ENCODE measurements around the gene XYLT1. TPM values are rescaled to one million over a fixed set of nuclear protein-coding genes. Genes with fewer than 3 reads are reported as not detected.

Gene XYLT1
- total RNA-seq, 1 donor from 2014 or later = 0.45 TPM

DNA sequence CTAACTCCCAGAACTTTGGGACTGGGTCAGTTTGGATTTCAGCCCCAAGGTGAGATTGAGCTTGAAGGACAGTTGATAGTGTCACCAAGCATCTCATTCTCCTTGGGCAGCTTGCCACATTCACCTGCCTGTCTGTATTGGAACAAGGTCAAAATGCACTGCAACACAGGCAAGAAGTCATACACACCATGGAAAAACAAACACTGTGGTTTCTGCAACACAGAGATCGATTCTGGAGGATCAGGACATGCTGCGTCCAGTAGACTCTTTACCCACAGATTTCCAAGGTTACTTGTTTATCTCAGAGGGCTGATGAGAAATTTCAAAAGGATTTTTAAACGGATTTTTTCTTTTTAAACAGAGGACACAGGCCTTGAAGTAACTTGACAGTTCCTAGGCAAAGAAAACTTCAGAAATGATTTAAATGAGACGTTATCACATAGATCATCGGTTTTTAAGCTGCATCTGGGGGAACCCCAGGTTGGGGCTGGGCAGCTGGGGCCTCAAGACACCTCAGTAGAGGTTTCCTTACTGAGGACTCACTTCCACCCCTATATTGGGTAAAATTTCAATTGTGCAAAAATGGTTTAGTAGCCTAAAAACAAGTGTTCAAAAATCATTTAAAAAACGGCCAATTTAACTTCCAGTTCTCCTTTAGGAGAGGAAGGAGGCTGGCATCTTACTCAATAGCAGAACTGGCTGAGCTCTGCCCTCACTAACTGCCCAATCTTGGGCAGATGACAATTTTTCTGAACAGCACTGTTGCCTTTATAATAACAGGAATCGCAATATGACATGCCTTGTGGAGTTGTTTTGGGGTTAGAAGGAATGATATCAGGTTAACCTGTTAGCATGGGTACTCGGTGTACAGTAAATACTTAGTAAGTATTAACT is 299.3 kb downstream of the XYLT1 start:
- ATAC-seq = peak; percentile 73

DNA sequence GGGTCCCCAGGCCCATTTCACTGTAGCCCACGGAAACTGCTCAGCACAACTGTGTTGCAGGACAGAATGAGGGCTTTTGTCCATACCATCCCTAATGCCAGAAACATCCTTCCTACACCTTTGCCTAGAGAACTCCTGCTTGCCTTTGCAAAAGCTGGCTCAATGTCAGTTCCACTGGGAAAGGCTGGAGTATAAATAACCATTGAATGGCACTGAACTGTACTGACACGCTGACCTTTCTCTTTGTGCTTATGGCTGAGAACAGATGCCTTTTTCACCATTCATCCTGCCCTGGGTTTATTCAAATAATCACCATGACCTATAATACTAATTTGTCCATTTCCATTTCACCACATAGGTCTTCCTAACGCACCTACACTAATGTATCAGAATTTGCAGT is 300.3 kb downstream of the XYLT1 start:
- no peak for DNase-seq (ENCODE audit: low spot score)
- ATAC-seq = peak; percentile 48

More for the DNA sequence above, 299.3 kb downstream of the XYLT1 start:
- DNase-seq (ENCODE audit: low spot score) = peak; percentile 81

DNA sequence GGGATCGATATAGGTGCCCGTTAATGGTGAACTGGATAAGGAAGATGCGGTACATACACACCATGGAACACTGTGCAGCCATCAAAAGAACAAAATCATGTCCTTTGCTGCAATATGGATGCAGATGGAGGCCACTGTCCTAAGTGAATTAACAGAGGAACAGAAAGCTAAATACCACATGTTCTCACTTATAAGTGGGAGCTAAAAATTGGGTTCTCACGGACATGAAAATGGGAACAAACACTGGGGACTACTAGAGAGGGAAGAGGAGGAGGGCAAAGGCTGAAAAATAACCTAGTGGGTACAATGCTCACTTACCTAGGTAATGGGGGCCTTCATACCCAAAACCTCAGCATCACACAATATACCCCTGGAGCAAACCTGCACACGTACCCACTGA is 302.6 kb downstream of the XYLT1 start:
- ATAC-seq (no peak), DNase-seq (ENCODE audit: low spot score) (no peak)

DNA sequence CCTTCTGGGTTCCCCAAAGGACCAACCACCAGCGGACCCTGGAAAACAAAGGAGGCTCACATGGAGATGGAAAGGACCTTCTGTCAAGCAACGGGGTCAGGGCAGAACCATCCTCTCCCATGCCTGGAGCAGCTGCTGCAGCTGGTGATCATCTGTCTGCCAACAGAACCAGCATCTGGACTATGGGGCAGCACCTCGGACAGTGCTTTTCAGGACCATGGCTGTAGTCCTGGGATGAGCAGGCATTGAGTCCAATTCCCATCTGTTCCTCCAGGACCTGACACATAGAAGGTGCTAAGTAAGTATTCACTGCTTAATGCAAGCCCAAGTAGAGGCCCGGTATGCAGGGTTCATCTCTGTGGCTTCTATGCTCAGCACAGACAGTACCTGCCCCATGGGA is 304.7 kb downstream of the XYLT1 start:
- DNase-seq (ENCODE audit: low spot score) = no peak
- peak; percentile 16 for ATAC-seq

DNA sequence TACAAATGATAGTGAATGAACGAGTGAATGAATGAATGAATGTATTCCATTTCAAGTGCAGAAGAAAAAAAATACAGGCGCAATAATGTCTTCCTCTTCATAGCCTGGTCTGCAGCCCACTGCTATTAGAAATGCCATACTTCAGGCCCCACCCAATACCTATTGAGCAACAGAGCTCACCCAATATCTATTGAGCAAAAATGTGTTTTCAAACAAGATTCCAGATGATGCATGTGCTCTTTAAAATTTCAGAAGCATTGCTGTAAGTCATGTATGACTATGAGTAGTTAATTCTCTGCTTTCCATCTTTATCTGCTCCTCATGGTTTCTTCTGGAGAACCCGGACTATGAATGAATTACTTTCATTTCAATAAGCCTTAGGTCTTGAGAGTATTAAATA is 308.2 kb downstream of the XYLT1 start:
- ATAC-seq (no peak), DNase-seq (ENCODE audit: low spot score) (no peak)

DNA sequence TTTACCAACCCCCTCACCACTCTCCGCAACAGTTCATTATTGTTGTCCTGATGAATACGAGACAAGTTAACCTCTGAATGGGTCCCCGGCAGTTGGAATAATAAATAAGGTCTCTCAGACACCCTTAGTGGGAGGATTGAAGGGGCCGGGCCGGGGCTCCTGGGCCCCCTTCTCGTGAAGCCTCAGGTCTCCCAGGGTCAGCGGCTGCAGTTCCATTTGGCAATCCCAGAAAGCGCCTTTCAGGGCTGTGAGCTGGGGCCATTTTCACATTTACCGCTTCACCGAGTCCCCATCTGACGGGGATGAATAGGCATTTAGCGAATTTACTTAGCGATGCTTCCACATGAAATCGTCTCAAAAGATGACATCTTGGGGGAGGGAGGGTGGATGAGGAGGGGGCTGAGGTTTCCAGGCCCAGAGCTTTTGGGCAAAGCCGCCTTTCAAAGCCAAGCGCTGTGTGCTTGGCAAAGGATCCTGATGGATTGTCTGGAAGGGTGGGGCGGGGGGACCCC is 309.8 kb downstream of the XYLT1 start:
- no peak for ATAC-seq
- DNase-seq (ENCODE audit: low spot score) = no peak

DNA sequence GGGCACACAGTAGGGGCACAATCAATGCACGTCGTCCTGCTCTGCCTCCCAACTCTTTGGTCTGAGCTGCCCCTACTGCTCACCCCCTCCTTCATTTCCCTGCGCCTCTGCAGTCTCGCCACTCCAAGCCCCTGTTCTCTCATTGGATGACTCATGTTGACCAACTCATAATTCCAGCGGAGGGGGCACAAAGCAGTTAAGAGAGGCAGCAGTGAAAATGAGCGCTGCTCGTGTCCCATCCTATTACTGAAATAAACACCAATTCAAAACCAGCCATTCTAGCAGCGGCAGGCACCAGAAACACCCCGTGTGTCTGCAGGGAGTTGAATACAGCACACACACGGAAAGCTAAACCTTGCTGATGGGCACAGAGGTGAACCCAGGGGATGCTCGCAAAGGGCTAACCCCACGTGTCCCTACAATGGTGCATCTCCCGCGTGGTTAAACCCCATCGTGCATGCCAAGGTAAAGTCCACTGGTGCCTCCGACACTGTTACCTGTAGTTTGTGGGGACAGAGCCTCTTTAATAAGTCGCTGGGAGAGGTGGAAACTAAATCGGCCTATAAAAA is 310.4 kb downstream of the XYLT1 start:
- DNase-seq (ENCODE audit: low spot score) (no peak), ATAC-seq (no peak)

DNA sequence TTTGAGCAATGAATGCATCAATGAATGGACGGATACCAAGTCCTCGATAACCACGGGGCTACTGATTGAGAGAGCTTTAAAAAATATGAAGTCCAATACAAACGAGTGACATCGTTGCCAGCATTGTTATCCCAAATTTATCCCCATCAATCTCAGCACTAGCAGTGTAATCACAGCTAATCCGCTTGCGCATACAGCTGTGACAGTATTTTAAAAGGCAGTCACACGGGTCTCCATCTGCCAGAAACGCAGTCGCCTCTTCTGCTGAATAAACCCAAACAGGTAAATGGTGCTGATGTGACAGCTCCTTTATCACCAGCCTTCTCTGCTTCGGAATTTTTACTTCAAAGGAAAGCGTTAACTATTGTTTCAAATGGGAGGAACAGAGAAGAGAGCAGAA is 311.1 kb downstream of the XYLT1 start:
- DNase-seq (ENCODE audit: low spot score) = no peak
- ATAC-seq = no peak

DNA sequence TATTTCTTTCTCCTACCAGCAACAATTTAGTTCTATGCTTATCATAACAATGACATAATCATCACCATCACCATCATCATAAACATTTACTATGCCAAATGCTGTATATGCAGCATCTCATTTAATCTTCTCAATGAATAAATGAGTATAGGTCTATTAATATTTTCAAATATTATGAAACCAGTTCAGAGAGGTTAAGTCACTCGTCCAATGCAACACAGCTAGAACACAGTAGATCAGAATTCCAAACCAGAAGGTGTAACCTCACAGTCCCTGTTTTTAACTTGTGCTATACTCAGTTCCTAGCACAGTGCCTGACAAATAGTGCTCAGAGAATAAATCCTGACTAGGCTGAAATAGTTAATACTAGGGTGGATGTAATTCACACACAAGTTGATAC is 314.8 kb downstream of the XYLT1 start:
- ATAC-seq = no peak
- DNase-seq (ENCODE audit: low spot score) = no peak

DNA sequence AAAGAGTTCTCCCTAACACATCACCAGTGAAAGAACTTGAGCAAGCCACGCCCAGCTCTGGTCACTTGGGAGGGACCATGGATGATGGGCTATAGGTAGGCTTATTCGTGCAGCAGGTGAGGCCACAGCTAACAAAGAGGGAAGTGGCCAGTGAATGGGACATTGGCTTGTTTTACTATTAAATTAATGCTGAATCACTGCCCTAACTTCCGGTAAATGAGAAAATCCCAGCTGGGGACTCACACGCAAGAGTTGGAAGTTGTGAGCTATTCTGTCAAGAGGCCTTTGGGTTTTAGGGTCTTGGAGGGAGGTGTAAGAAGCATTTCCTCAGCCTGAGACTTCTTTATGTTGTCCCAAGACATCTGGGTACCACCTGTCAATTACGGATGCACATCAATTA is 315.3 kb downstream of the XYLT1 start:
- ATAC-seq = no peak
- no peak for DNase-seq (ENCODE audit: low spot score)

DNA sequence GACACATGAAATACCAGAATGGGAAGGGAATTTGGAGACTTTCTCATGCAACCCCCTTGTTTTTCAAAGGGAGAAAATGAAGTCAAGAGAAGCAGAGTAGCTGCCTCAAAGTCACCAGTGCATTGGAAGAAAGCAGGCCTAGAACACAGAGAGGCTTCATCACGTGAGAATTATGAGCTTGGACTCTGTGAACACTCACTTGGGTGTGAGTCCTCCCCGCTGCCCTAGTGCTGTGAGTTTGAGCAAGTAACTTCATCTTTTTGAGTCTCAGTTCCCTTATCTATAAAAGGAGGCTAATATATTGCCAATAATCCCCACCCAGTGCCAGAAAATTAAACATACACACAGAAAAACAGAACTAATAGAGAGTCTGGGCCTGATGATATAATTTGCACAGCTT is 315.8 kb downstream of the XYLT1 start:
- no peak for DNase-seq (ENCODE audit: low spot score)
- peak; percentile 19 for ATAC-seq

DNA sequence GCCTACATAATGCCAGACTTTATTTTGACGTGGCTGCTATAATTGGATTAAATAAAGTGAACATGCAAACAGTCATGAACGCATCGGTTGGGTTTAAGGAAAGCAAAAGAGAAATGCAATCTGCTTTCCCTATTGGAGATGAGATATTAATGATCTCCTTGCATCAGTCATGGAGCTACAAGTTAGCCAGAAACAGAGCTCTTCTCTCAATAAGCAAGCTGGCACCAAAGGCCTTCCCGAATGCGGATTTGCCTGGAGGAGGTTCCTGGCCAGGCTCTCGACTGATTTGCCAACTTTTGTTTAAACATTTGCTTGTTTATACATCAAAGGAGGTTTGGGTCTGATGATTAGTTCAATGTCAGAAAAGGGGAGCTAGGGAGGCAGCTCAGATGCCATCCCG is 318.4 kb downstream of the XYLT1 start:
- ATAC-seq (peak; percentile 28), DNase-seq (ENCODE audit: low spot score) (no peak)

DNA sequence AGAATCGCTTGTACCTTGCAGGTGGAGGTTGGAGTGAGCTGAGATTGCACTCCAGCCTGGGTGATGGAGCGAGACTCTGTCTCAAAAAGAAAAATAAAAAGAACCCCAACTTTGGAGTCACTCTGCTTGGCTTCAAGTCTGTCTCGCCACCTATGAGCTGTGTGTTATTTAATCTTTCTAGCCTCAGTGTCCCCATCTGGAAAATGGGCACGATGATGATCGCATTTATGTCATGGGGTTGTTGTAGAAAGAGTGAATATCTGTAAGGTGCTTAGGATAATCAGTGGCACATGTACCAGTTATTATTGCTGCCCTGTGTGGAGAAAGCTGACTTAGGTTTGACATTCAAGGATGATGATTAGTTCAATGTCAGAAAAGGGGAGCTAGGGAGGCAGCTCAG is 319.4 kb downstream of the XYLT1 start:
- ATAC-seq (no peak), DNase-seq (ENCODE audit: low spot score) (no peak)

DNA sequence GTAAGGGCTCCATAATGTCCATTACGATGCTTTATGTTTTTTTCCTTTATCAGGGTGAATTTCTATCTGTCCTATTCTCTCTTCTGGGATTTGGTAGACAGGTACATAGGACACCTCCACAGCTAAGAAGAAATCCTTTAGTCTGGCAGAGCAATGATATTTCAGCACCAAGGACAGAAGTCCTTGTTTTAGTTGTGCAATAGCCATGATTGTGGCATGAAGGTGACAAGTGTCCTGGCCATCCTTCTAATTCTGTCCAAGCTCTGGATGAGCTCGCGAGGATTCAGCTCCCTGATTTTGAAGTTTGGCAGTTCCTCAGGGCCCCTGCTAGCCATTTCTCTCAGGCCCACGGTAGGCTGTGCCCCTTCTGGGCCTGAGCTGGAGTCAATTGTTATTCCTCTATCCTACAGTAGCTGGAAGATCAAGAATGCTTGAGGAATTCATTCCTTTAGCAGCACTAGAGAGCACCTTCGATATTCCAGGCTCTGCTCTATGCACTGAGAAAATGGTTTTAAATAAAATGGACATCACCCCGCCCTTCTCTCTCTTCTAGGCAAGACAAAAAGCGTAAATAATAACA is 320.8 kb downstream of the XYLT1 start:
- DNase-seq (ENCODE audit: low spot score) = no peak
- peak; percentile 62 for ATAC-seq

DNA sequence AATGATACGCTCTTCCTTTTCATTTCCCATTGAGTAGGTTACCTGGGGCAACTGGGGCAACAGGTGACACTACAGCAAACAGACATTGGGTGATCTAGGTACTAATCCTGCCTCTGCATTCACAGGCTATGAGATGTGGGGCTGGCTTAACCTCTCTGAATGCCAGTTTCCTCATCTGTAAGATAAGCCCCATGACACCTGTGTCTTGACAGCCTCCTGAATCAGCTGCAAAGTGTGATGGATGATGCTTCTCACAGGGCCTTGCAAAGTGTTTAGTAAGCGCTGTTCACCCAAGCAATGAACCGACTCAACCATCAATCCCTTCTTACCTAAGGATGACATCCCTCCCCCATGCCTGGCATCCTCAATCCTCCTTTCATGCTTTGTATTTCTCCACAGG is 322.8 kb downstream of the XYLT1 start:
- DNase-seq (ENCODE audit: low spot score) (no peak), ATAC-seq (no peak)

DNA sequence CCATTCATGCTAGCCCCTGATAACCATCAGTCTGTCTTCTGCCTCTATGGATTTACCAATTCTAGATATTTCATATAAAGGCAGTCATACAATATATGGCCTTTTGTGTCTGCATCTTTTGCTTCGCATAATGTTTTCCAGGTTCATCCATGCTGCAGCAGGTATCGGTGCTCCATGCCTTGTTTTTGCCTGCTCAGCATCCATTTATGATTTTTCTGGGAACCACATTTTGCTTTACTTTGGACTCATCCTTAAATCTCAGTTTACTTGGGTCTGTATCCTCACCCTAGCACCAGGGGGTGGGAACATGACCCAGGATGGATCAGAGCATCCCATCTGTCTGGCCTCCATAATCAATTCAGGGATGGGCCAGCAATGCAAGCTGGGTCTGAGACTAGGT is 325.7 kb downstream of the XYLT1 start:
- DNase-seq (ENCODE audit: low spot score) (no peak), ATAC-seq (no peak)

DNA sequence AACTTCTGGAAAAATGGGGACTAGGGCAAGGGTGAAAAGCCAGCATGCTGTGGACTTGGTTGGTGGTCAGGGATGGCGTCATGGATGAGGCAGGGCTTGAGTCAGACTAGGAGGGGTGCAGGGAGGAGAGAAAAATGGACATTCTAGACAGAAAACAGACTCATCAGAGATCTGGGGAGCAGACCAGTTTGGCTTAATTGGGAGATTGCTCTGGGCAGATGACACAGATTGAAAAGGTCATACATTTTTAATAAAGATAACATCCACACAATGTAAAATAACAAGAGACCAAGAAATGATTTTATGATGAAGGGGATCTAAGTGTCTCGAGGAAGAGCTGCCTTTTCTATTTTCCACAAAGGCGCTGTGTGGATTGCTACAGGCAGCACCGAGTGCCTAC is 326.3 kb downstream of the XYLT1 start:
- ATAC-seq (no peak), DNase-seq (ENCODE audit: low spot score) (no peak)

DNA sequence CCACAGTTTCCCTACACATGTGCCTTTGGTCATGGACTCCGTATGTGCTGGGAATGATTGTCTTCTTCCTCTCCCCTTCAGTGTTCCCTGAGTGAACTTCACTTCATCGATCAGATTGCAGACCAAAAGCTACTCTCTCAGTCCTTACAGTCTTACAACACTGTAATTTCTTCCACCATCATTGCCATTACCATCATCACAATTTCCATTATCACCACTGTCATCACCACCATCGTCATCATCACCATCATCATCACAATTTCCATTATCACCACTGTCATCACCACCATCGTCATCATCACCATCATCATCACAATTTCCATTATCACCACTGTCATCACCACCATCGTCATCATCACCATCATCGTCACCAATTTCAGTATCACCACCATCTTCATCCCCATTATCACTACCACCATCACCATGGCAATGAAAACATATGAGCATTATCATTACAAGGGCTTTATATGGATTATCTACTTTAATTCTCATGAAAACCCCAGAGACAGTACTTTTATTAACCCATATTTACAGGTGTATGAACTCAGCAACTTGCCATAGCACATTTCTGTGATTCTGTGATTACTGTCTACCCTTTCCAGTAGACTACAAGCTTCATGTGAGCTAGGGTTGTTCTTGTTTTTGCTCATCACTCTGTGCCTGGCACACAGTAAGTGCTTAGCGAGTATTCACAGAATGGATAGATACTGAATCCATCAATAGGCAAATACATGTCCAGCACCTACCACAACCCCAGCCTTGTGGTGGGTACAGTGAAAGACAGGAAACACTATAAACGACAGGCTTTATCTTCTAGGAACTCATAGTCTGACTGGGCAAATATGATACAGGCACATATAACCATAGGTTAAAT is 327.0 kb downstream of the XYLT1 start:
- ATAC-seq (no peak), DNase-seq (ENCODE audit: low spot score) (no peak)

DNA sequence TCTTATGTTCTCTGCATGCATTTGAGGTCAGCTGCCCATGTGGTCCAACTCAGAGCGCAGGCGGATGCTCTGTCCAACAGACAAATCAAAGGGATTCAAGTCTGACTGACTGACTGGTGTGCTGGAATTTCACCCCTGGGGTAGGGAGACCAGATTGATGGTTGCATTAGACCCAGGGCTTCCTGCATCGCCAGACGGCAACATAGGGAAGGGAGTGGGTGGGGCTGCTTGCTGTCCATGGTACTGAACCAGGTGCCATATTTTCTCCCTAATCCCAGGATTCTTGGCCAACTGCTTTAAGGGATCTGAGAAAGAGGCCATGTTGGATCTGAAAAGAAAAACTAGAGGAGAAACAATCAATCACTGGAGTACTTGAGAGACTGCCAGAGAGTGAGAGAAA is 332.0 kb downstream of the XYLT1 start:
- DNase-seq (ENCODE audit: low spot score) = no peak

DNA sequence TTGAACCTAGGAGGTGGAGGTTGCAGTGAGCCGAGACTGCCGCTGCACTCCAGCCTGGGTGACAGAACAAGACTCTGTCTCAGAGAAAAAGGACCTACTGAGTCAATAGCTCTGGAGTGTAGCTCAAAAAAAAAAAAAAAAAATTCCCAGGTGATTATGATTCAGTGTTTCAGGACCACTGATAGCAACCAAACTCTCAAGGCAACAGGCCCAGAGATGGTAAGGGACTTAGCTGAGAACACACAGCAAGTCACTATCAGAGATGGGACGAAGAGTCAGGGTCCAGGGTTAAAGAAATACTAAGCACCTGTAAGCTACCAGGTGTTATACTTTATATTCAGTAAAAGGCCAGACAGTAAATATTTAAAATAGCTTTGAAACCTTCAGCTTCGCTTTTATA is 335.3 kb downstream of the XYLT1 start:
- ATAC-seq (no peak), DNase-seq (ENCODE audit: low spot score) (no peak)

More for the DNA sequence above, 332.0 kb downstream of the XYLT1 start:
- no peak for ATAC-seq

DNA sequence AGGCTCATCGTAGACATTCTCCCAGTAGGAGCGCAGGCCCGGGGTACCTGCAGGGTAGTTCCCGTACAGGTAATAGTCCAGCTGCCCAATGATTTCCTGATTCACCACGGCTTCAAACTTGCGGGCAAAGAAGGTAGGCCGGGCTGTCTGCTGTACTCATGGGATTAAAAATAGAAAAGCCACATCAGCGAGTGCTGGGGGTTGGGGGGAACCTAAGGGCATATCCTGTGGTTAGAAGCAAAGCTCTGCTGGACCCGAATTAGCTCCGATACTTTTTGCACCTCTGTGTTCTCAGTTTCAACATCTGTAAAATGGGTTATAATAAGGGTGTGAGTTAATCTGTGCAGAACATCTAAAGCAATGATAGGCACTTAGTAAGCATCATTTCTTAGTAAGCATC is 336.2 kb downstream of the XYLT1 start:
- no peak for ATAC-seq
- DNase-seq (ENCODE audit: low spot score) = no peak

Data from left lobe of liver (tissue), 2 donors.